ENCODE results near the gene EXOC3L1.

The EXOC3L1 gene

DNA sequence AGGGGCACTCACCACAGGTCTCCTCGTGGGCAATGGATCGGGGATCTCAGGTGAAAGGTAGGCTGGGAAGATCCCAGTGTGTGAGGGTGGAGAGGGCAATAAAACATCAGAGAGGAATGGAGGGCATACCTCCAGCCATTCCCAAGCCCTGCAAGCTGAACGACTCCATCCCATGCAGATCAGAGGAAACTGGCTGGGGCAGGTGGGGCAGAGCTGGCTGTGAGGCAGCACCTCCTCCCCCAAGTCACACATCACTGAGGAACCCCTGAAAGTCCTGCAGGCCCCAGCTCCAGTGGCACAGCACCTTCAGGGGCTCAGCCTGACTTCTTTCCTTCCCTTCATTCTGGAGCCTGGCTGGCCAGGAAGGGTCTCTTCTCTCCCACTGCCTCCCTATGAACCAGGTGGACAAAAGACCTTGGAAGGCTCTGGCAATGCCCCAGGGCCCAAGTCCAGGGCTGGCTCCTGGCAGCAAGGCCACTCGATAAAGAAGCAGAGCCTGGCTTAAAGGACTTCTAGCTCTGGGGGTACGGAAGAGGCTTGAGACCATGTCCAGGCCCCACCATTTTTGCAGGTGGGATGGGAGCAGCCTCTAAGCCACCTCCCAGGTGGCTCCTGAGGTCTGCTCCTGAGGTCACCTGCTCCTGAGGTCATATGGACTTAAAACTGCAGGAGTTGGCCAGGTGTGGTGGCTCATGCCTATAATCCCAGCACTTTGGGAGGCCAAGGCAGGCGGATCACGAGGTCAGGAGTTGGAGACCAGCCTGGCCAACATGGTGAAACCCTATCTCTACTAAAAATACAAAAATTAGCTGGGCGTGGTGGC is 23.5 kb upstream of the EXOC3L1 start:
- no peak for DNase-seq

- DNase-seq = no peak
Observed at GRCh38 chr16:67212766-67213165, 22.8 kb upstream of the EXOC3L1 start.

DNA sequence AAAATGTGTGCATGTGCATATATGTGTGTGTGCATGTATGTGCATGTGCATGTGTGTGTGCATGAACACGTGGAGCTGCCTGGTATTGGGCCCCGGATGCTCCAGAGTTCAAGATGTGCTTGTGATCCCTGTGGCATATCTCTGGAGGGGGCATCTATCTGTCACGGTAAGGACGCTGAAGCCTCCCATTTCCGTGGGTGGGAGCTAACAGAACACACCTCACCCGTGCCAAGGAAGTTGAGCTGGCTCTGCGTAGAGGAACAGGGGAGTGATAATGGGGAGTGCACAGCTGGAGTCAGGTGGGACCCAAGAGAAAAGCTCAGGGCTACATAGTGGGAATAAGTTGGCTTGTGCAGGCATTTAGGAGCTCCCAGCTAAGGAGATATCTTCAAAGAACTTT is 21.7 kb upstream of the EXOC3L1 start:
- DNase-seq = no peak

DNA sequence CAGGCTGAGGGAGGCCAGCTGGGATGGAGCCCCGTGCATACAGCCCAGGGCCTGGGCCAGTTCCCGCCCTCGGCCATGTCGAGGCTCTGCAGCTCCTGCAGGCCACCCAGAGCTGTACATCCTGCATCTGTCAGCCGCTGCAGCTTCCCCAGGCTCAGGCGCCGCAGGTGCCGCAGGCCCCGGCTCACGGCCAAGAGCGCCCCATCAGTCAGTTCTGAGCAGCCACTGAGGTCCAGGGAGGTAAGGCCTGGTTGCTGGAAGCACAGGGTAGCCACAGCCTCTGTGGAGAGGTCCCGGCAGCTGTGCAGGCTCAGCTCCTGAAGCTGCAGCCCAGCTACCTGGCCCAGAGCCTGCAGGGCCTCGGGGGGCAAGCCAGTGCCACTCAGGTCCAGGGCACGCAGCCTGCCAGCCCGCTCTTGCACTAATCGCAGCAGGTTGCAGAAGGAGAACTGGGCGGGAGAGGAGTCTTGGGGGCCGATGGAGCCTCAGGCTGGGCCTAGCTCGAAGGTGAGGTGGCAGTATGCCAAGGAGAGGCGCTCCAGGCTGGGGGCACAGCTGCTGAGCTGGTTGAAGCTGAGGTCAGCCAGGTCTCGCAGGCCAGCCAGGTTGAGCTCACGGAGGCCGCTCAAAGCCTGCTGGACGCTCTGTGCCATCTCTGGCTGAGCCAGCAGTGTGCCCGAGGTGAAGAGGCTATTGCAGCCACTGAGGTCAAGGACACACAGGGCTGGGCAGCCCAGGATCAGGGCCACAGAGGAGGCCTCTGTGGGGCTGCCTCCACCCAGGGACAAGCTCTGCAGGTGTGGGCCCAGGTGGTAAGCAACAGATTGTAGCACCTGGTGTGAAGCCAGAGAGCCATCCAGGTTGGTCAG is 20.4 kb upstream of the EXOC3L1 start:
- no peak for DNase-seq

- DNase-seq = no peak
Observed at GRCh38 chr16:67209565-67209964, 19.6 kb upstream of the EXOC3L1 start.

GRCh38 chr16:67208154-67208896 is 18.4 kb upstream of the EXOC3L1 start:
- DNase-seq = no peak

DNA sequence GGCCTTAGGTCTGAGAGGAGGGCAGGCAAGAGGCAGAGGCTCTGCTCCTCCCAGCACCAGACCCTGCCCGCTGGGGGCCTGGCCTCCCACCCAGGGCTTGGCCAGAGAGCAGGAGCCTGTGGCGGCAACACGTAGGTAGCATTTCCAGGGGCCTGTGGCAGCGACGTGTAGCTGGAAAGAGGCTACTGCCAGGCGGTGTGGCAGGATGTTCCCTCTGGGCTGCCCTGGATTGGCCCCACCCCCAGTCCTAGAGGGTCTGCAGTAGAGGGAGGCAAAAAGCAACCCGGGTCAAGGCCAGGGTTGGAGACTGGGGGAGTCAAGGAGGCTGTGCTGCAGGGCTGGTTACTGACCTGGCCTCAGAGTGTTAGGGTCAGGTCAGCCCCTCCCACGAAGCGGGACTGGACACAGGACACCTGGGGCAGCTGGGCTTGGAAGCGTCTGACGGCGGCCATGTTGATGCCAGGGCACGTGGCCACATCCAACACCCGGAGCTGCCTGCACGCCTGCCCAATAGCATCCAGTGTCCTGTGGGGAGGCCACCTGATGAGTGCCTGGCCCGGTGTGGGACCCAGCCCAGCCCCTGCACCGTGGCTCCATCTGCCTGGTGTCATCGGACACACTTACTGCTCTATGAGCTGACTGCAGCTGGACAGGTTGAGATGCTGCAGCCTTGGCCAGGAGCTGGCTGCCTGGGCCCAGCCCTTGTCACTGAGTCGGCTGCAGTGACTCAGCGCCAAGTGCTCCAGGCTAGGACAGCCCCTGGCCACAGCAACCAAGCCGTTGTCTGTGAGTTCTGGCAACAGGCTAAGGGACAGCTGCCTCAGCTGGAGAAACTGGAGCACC is 17.5 kb upstream of the EXOC3L1 start:
- DNase-seq = no peak

DNA sequence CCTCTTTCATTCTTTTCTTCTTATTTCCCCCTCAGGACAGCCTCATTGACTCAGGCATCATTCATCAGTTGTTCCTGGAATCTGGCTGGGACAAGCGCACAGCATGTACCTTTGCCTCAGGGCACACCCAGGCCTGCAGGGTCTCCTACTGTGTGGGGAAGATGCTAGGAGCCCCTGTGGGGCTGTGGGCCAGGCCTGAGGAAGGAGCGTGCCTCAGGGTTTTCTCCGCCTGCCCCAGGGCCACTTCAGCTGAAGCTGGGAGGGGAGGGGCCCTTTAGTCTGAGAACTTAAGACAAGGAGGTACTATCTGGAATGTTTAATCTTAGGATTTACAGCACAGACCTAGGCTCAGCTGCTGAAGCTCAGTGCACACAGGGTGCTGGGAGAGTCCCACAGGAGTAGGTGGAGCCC is 16.9 kb upstream of the EXOC3L1 start:
- no peak for DNase-seq

DNA sequence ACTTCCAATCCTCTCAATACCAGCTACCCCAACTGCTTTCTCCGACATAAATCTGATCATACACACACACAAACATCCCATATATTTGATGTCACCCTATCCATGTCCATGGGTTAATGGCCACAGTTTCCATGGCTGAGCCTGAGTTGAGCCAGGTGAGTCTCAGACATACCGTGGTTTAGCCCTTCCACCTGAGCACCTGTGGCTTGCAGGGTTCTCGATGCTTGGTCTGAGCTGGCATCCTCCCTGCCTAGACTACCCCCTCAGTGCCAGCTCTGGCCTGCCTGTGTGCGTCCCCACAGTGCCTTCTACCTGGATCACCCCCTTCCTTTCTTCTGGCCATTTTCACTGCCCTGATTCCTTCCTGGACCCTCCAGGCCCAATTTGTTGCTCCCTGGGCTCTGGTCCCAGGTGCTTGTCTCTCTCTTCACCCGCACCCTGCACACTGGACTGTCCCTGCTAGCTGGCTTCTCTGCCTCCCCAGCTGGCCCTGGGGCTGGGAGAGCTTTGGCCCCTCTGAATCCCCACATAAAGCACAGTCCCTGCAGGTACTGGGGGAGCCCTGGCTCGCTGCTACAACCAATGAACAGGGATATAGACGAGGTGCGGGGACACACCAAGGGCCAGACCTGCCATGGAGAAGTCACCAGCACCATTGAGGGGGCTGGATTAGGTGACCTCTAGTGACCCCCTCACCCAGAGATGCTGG is 16.3 kb upstream of the EXOC3L1 start:
- no peak for DNase-seq

GRCh38 chr16:67204076-67204475 is 14.1 kb upstream of the EXOC3L1 start:
- no peak for DNase-seq

GRCh38 chr16:67202956-67203493 is 13.1 kb upstream of the EXOC3L1 start:
- DNase-seq = no peak

DNA sequence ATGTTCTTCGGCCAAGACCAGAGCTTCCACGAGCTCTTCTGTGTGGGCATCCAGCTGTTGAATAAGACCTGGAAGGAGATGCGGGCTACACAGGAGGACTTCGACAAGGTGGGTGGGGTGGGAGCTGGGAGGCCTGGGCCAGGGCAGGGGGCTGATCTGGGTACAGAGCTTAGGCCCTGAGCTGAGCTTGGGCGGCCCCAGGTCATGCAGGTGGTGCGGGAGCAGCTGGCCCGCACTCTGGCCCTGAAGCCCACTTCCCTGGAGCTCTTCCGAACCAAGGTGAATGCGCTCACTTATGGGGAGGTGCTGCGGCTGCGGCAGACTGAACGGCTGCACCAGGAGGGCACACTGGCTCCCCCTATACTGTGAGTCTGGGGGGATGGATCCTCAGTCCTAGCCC is 12.5 kb upstream of the EXOC3L1 start:
- DNase-seq = no peak

GRCh38 chr16:67201411-67202345 is 11.7 kb upstream of the EXOC3L1 start:
- DNase-seq = no peak

DNA sequence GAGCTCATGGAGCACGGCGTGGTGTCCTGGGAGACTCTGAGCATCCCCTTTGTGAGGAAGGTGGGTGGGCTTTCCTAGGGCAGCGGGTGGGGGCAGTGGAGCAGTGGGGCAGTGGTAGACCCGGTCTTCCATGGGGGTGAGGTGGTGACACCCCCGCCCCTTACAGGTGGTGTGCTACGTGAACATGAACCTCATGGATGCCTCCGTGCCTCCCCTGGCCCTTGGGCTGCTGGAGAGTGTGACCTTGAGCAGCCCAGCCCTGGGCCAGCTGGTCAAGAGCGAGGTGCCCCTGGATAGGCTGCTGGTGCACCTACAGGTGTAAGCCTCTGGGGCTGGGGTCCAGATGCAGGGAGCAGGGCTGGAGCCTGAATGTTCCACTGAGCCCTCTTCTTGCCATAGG is 10.6 kb upstream of the EXOC3L1 start:
- DNase-seq = no peak

- DNase-seq = peak; percentile 54
Observed at GRCh38 chr16:67199808-67200198, 9.9 kb upstream of the EXOC3L1 start.

DNA sequence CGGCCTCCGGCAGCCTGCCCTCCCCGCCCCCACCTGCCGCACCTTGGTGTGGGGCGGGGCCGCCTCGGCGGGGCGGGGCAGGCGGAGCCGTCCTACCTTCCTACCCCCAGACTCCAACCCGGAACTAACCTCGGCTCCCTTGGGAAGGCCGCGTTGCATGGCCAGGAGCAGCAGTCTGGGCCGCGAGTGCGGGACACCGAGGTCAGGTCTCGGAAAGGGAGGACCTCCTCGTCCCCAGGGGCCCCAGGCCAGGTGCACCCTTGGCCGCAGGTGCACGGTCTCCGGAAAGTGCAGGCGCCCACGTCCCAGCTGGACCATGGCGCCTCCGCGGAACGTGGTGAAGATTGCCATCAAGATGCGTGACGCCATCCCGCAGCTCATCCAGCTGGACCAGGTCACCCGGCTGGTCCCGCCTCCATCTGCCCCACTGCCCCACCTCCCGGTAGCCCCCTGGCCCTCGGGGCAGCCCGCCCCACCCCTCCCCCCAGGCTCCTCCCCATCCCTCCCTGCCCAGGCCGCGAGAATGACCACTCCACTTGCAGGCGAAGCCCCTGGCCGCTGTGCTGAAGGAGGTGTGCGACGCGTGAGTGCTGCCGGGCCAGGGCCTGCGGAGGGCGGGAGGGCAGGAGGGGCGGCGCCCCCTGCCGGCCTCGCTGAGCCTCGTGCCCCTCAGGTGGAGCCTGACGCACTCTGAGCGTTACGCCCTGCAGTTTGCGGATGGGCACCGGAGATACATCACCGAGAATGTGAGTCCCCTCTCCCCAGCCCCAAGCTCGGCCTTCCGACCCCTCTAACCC is 9.3 kb upstream of the EXOC3L1 start, which contains the start of gene ELMO3:
Gene ELMO3, plus strand, starts transcription at position 121 of the 797 bp plus-strand sequence. Its CDS starts 196 bp downstream, at position 317.
- peak; percentile 70 for DNase-seq

DNA sequence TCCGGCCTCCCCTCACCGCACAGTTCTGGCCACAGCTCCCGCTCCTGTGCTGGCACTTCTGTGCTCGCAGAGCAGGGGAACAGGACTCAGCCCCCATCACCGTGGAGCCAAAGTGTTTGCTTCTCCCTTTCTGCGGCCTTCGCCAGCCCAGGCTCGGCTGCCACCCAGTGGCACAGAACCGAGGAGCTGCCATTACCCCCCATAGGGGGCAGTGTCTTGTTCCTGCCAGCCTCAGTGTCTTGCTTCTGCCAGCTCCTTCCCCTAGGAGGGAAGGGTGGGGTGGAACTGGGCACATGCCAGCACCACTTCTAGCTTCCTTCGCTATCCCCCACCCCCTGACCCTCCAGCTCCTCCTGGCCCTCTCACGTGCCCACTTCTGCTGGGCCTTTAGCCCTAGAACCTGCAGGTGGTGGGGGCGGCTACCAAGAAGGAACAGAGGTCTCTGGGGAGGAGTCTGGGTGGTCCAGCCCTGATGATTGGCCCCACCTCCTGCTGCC is 8.3 kb upstream of the EXOC3L1 start:
- DNase-seq = peak; percentile 75

DNA sequence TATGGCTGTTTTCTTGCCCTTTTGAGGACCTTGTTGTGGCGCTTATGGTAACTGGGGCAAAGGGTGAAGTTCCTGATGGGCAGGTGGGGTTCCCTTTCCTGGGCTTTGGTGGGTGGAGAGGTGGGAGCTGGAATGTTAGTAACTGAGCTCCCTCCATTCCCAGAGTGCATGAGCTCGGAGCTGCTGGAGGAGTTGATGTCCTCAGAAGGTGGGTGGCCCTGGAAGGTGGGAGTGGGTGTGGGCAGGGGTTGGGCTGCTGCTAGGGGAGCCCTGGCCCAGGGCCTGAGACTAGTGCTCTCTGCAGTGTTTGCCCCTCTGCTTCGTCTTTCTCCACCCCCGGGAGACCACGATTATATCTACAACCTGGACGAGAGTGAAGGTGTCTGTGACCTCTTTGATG is 7.8 kb upstream of the EXOC3L1 start:
- DNase-seq = no peak

GRCh38 chr16:67196881-67197280 is 6.9 kb upstream of the EXOC3L1 start:
- DNase-seq = no peak

Measured in NCI-H2171 treated with DMSO at 0.1 percent for 48 hours (cell line).